Measurements from ENCODE around the gene ARHGAP45. TPM values are rescaled to one million over a fixed set of nuclear protein-coding genes. Genes with fewer than 3 reads are reported as not detected.
A peak's percentile ranks its signal among the peaks of the same experiment; 100 is the strongest.

ARHGAP45 gene
- total and polyA plus RNA-seq, 9 of the 15 experiments (the other 6 are each of a cell fraction or from before 2014, with no cell fraction given): 0.08 to 22.1 (median 4.2) TPM

- peak in 2 of 3 experiments; percentile 20 to 35; a peak in 1 of 6 replicates for TF ChIP-seq CTCF (IDR thresholded peaks at IDR 0.05 in 2 of 3, conservative IDR thresholded peaks at IDR 0.05 in 1 of 3; ENCODE audit: insufficient read depth in 2 of 3, low read depth in 1 of 3, low read length in 3 of 3)
- TF ChIP-seq NFATC3 (IDR thresholded peaks at IDR 0.05): no peak
- peak; percentile 10 for TF ChIP-seq RBM22 (IDR thresholded peaks at IDR 0.05; ENCODE audit: low read depth, low read length, poor library complexity, severe bottlenecking)
- no peak for TF ChIP-seq ZNF699 (CRISPR knock-in tag; IDR thresholded peaks at IDR 0.05; ENCODE audit: insufficient replicate concordance)
- TF ChIP-seq, protein P1, sequence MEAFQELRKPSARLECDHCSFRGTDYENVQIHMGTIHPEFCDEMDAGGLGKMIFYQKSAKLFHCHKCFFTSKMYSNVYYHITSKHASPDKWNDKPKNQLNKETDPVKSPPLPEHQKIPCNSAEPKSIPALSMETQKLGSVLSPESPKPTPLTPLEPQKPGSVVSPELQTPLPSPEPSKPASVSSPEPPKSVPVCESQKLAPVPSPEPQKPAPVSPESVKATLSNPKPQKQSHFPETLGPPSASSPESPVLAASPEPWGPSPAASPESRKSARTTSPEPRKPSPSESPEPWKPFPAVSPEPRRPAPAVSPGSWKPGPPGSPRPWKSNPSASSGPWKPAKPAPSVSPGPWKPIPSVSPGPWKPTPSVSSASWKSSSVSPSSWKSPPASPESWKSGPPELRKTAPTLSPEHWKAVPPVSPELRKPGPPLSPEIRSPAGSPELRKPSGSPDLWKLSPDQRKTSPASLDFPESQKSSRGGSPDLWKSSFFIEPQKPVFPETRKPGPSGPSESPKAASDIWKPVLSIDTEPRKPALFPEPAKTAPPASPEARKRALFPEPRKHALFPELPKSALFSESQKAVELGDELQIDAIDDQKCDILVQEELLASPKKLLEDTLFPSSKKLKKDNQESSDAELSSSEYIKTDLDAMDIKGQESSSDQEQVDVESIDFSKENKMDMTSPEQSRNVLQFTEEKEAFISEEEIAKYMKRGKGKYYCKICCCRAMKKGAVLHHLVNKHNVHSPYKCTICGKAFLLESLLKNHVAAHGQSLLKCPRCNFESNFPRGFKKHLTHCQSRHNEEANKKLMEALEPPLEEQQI (IDR thresholded peaks at IDR 0.05): no peak
- TF ChIP-seq ZBTB17 (CRISPR knock-in tag; IDR thresholded peaks at IDR 0.05): no peak
These were observed 40.1 kb downstream of the ARHGAP45 start (continued) for GRCh38 chr19:1106841-1107660.
